PC-9 (cell line): Measurements from ENCODE around the gene STK31. TPM values are rescaled to one million over a fixed set of nuclear protein-coding genes. Genes with fewer than 3 reads are reported as not detected.
"Not testable (repeated sequence)": the region's sequence is repeated elsewhere in the genome, so short reads cannot be mapped to it uniquely, and the experiment has no call there.

ENCODE experiments used
- BruUV-seq: library from RNA; stranded (reverse); fragments of 400-500 nt; replicated peaks from 2 replicates; lab custom pipeline; 2021; lab: Mats Ljungman, UMichigan
- CTCF ChIA-PET: fragments of 300-600 bp; sonication (Branson Sonifier 250); formaldehyde crosslinking; loops from one replicate; lab custom pipeline; 2022; ENCODE audit warnings: antibody characterized with exemption; lab: Charles Lee
- POLR2A ChIA-PET: fragments of 300-600 bp; sonication (Branson Sonifier 250); formaldehyde crosslinking; loops from one replicate; lab custom pipeline; 2022; ENCODE audit warnings: antibody characterized with exemption; ENCODE audit not compliant: unreplicated experiment; lab: Charles Lee
- DNase-seq, 2 experiments: peaks; one replicate each; pipeline versions ENCODE4 v3.0.0 to v3.0.0-alpha.2; 2015 to 2022; ENCODE audit warnings: mixed read lengths in 1 of 2
- H2AFZ ChIP-seq: fragments of 200-600 bp; sonication (generic); 2 replicates; pipeline ENCODE4 v1.8.1; 2017; ENCODE audit warnings: antibody characterized with exemption
- H3F3A ChIP-seq: fragments of 200-600 bp; sonication (generic); 2 replicates; pipeline ENCODE4 v1.8.1; 2017; ENCODE audit warnings: antibody characterized with exemption, mild to moderate bottlenecking, low read depth; ENCODE audit not compliant: insufficient read depth
- H3K27ac ChIP-seq: fragments of 200-600 bp; sonication (generic); 2 replicates; pipeline ENCODE4 v1.6.1; 2016; ENCODE audit warnings: mixed run types
- H3K27me3 ChIP-seq: fragments of 200-600 bp; sonication (generic); 2 replicates; pipeline ENCODE4 v1.6.1; 2016; ENCODE audit warnings: low read depth, mixed run types; ENCODE audit not compliant: insufficient read depth
- H3K36me3 ChIP-seq: fragments of 200-600 bp; sonication (generic); 2 replicates; pipeline ENCODE4 v1.6.1; 2016; ENCODE audit warnings: low read depth, mixed run types
- H3K4me1 ChIP-seq: fragments of 200-600 bp; sonication (generic); replicated peaks from 2 replicates; pipeline ENCODE4 v1.6.1; 2016; ENCODE audit warnings: mixed run types; ENCODE audit not compliant: insufficient read depth
- H3K4me2 ChIP-seq: fragments of 200-600 bp; sonication (generic); 2 replicates; pipeline ENCODE4 v1.6.1; 2017; ENCODE audit warnings: mixed run types
- H3K4me3 ChIP-seq: fragments of 200-600 bp; sonication (generic); 2 replicates; pipeline ENCODE4 v1.6.1; 2016; ENCODE audit warnings: mixed run types
- H3K79me2 ChIP-seq: fragments of 200-600 bp; sonication (generic); 2 replicates; pipeline ENCODE4 v1.6.1; 2017; ENCODE audit warnings: low read depth, mixed run types
- H3K9me2 ChIP-seq: fragments of 200-600 bp; sonication (generic); 2 replicates; pipeline ENCODE4 v1.8.1; 2017; ENCODE audit warnings: mild to moderate bottlenecking; ENCODE audit not compliant: insufficient read depth
- H3K9me3 ChIP-seq: fragments of 200-600 bp; sonication (generic); 2 replicates; pipeline ENCODE4 v1.8.1; 2016; ENCODE audit warnings: low read depth; ENCODE audit not compliant: insufficient read depth
- H4K20me1 ChIP-seq: fragments of 200-600 bp; sonication (generic); 2 replicates; pipeline ENCODE4 v1.8.1; 2017; ENCODE audit not compliant: insufficient read depth
- EZH2 ChIP-seq: fragments of 200-600 bp; sonication (generic); IDR thresholded peaks from 2 replicates; pipeline ENCODE4 v1.8.0; 2017; ENCODE audit warnings: antibody characterized with exemption, low read depth
- intact Hi-C: fragments of 100-400 bp; cut with micrococcal nuclease; formaldehyde crosslinking; loops from one replicate; pipeline ENCODE4 v1.10.0; 2022; ENCODE audit not compliant: unreplicated experiment
- total RNA-seq: library from RNA; stranded (reverse); gene quantifications from 2 replicates; pipeline ENCODE4 v1.2.3, GENCODE V29; 2021
- TF ChIP-seq, protein P1 (sequence below): fragments of 200-600 bp; sonication (generic); conservative IDR thresholded peaks from 2 replicates; pipeline ENCODE4 v1.6.1; 2017; ENCODE audit warnings: mixed run types, antibody characterized with exemption, mild to moderate bottlenecking, moderate library complexity

STK31 gene
- total RNA-seq, 1 experiment from 2014 or later: 0.57 TPM

DNA sequence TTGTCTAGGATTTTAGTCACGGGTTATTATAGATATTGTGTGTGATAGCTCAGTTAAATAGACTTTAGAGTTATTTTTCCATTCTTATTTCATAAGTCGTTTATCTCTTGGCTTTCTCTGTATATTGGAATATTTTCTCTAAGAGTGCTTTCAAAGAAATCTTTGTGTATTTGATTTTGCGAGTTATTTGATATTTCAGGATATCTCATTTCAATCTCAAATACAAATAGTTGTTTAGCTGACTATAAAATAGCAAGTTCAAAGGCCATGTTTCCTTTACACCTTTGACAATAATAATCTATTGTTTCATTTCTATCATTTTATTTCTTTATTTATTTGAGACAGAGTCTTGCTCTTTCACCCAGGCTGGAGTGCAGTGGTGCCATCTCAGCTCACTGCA is 55.9 kb downstream of the STK31 start:
- Histone ChIP-seq H3K9me2 (no peaks in the 10 kb centered on the region), H3K36me3 (no peaks in the 10 kb centered on the region), H3K4me3 (no peak overlapping the region), H3K4me2 (no peak overlapping the region), H3K9me3 (no peaks in the 10 kb centered on the region), H3K4me1 (peaks cover 3% of the 10 kb centered on the region), H3F3A (no peaks in the 10 kb centered on the region), H4K20me1 (no peaks in the 10 kb centered on the region), H3K79me2 (no peaks in the 10 kb centered on the region), H3K27ac (no peak overlapping the region), H2AFZ (no peak overlapping the region), H3K27me3 (no peaks in the 10 kb centered on the region)
- no peak for DNase-seq
- ChIA-PET CTCF (no interaction called here), POLR2A (no interaction called here)
- intact Hi-C loops: no loop called here
- no TSS peak for BruUV-seq
- TF ChIP-seq, protein P1, sequence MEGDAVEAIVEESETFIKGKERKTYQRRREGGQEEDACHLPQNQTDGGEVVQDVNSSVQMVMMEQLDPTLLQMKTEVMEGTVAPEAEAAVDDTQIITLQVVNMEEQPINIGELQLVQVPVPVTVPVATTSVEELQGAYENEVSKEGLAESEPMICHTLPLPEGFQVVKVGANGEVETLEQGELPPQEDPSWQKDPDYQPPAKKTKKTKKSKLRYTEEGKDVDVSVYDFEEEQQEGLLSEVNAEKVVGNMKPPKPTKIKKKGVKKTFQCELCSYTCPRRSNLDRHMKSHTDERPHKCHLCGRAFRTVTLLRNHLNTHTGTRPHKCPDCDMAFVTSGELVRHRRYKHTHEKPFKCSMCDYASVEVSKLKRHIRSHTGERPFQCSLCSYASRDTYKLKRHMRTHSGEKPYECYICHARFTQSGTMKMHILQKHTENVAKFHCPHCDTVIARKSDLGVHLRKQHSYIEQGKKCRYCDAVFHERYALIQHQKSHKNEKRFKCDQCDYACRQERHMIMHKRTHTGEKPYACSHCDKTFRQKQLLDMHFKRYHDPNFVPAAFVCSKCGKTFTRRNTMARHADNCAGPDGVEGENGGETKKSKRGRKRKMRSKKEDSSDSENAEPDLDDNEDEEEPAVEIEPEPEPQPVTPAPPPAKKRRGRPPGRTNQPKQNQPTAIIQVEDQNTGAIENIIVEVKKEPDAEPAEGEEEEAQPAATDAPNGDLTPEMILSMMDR: no peak
- no peak for TF ChIP-seq EZH2

DNA sequence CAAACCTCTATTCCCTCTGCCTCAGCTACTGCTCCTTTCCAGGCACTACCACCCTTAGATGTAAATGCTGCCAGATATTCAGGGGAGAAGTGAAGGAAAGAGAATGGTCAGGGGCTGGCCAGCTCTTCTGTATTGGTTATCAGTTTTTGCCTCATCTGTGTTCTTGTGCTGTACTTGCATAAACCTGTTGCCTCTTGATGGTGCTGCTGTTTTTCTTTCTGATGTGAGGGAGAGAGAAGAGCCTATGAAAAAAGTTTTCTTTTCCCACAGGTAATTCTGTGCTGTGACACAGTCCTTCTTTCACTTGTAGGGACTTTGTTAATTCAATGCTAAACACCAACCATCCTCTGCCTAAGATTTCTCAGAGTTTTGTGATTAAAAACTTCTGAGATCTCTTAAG is 57.5 kb downstream of the STK31 start:
- Histone ChIP-seq H3K36me3 (no peaks in the 10 kb centered on the region), H3K9me2 (no peaks in the 10 kb centered on the region), H3K4me3 (no peak overlapping the region), H3K4me1 (no peaks in the 10 kb centered on the region), H2AFZ (no peak overlapping the region), H3K4me2 (no peak overlapping the region), H3K9me3 (no peaks in the 10 kb centered on the region), H4K20me1 (no peaks in the 10 kb centered on the region), H3K27ac (no peak overlapping the region), H3K79me2 (no peaks in the 10 kb centered on the region), H3F3A (no peaks in the 10 kb centered on the region), H3K27me3 (no peaks in the 10 kb centered on the region)
- CTCF ChIA-PET: interaction anchor here (0.7 kb wide), 1 partner anchor 190 kb away, joined by 6 read pairs; no protein-coding TSS in a partner anchor
- POLR2A ChIA-PET: no interaction called here
- no peak for DNase-seq
- no TSS peak for BruUV-seq
- intact Hi-C loops: no loop called here
- no peak for TF ChIP-seq EZH2
- TF ChIP-seq, protein P1: no peak

DNA sequence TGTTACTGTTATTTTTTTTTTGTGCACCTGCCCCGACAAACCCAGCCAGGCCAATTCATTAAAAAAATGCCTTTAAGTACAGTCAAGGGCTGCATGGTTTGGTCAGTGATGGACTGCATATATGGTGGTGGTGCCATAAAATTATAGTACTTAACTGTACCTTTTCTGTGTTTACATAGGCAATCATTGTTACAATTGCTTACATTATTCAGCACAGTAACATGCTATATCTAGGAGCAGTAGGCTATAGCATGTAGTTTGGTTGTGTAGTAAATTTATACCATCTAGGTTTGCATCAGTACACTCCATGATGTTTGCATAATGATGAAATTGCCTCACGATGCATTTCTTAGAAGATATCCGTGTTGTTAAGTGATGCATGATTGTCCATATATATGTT is 58.0 kb downstream of the STK31 start:
- intact Hi-C loops: no loop called here
- Histone ChIP-seq H3K27me3 (no peaks in the 10 kb centered on the region), H3K27ac (no peak overlapping the region), H4K20me1 (no peaks in the 10 kb centered on the region), H3K79me2 (no peaks in the 10 kb centered on the region), H3F3A (no peaks in the 10 kb centered on the region), H3K4me2 (no peak overlapping the region), H2AFZ (no peak overlapping the region), H3K9me2 (no peaks in the 10 kb centered on the region), H3K9me3 (no peaks in the 10 kb centered on the region), H3K4me3 (no peak overlapping the region), H3K36me3 (no peaks in the 10 kb centered on the region), H3K4me1 (no peaks in the 10 kb centered on the region)
- BruUV-seq: no TSS peak
- CTCF ChIA-PET: no interaction called here
- no peak for TF ChIP-seq EZH2
- TF ChIP-seq, protein P1: no peak
- DNase-seq: no peak
- POLR2A ChIA-PET: no interaction called here

DNA sequence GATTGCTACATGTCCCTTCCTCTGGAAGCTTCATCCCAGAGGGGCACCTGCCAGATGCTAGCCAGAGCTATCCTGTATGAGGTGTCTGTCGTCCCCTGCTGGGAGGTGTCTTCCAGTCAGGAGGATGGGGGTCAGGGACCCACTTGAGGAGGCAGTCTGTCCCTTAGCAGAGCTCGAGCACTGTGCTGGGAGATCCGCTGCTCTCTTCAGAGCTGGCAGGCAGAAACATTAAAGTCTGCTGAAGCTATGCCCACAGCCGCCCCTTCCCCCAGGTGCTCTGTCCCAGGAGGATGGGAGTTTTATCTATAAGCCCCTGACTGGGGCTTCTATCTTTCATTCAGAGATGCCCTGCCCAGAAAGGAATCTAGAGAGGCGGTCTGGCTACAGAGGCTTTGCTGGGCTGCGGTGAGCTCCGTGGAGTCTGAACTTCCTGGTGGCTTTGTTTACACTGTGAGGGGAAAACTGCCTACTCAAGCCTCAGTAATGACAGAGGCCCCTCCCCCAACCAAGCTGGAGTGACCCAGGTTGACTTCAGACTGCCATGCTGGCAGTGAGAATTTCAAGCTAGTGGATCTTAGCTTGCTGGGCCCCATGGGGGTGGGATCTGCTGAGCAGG is 69.3 kb downstream of the STK31 start:
- CTCF ChIA-PET, H3K4me3 ChIP-seq, H3K4me2 ChIP-seq, H3K36me3 ChIP-seq, H3K27ac ChIP-seq, H2AFZ ChIP-seq, intact Hi-C loops, H4K20me1 ChIP-seq, H3K4me1 ChIP-seq, H3K79me2 ChIP-seq, H3K27me3 ChIP-seq, H3K9me2 ChIP-seq, POLR2A ChIA-PET, BruUV-seq, H3F3A ChIP-seq, H3K9me3 ChIP-seq: not testable (repeated sequence)
- peak in 1 of 2 experiments; percentile 14 for DNase-seq
